H1 (cell line): ENCODE results near the gene GLOD4. TPM values are rescaled to one million over a fixed set of nuclear protein-coding genes. Genes with fewer than 3 reads are reported as not detected.
"Not testable (repeated sequence)": the region's sequence is repeated elsewhere in the genome, so short reads cannot be mapped to it uniquely, and the experiment has no call there.

Experiments used
- CTCF ChIA-PET: fragments of 300-600 bp; sonication (Branson Sonifier 250); formaldehyde crosslinking; loops from one replicate; lab custom pipeline; 2021; ENCODE audit not compliant: partially characterized antibody; lab: Charles Lee
- POLR2A ChIA-PET: fragments of 300-600 bp; sonication (Branson Sonifier 250); formaldehyde crosslinking; loops from one replicate; lab custom pipeline; 2021; ENCODE audit warnings: inconsistent platforms; ENCODE audit not compliant: partially characterized antibody; lab: Charles Lee
- DNase-seq, 2 experiments: peaks; one replicate each; pipeline versions ENCODE4 v3.0.0 to v3.0.0-alpha.2; 2010 to 2022; ENCODE audit warnings: low spot score in 2 of 2, low read depth in 1 of 2, mixed read lengths in 1 of 2
- FAIRE-seq: peaks from 2 replicates; lab custom pipeline; 2011; peaks lifted over from hg19 to GRCh38; lab: Jason Lieb, UNC
- H2AFZ ChIP-seq: 2 replicates; pipeline ENCODE4 v1.8.1; 2012; ENCODE audit warnings: low read length, inconsistent platforms
- H2AK5ac ChIP-seq: 2 replicates; pipeline ENCODE4 v1.6.1; 2013; ENCODE audit warnings: low read depth, low read length
- H2BK120ac ChIP-seq: replicated peaks from 2 replicates; pipeline ENCODE3; 2013; ENCODE audit warnings: low read depth, low read length, inconsistent platforms
- H2BK12ac ChIP-seq: 2 replicates; pipeline ENCODE4 v1.6.1; 2013; ENCODE audit warnings: low read depth, low read length
- H2BK15ac ChIP-seq: 2 replicates; pipeline ENCODE4 v1.6.1; 2013; ENCODE audit warnings: low read length
- H2BK20ac ChIP-seq: 2 replicates; pipeline ENCODE4 v1.6.1; 2013; ENCODE audit warnings: low read length
- H2BK5ac ChIP-seq: 2 replicates; pipeline ENCODE4 v1.6.1; 2013; ENCODE audit warnings: low read depth, low read length
- H3K14ac ChIP-seq: 2 replicates; pipeline ENCODE4 v1.6.1; 2013; ENCODE audit warnings: inconsistent platforms; ENCODE audit not compliant: insufficient read length
- H3K18ac ChIP-seq: 2 replicates; pipeline ENCODE4 v1.6.1; 2013; ENCODE audit warnings: low read length; ENCODE audit errors: extremely low read depth
- H3K23ac ChIP-seq: 2 replicates; pipeline ENCODE4 v1.6.1; 2013; ENCODE audit warnings: inconsistent platforms; ENCODE audit not compliant: insufficient read length
- H3K23me2 ChIP-seq: 2 replicates; pipeline ENCODE4 v1.6.1; 2013; ENCODE audit warnings: low read depth, low read length
- H3K27ac ChIP-seq: 2 replicates; pipeline ENCODE4 v1.6.1; 2011; ENCODE audit warnings: low read depth, low read length, inconsistent platforms
- H3K27me3 ChIP-seq, 4 experiments: replicated peaks in 1 of 4; 1 replicate in 1 of 4; 2 replicates in 3 of 4; pipeline versions ENCODE4 v1.6.1 to v1.8.1; 2011 to 2013; ENCODE audit warnings: low read length in 3 of 4, mild to moderate bottlenecking in 3 of 4, inconsistent platforms in 2 of 4, mixed read lengths in 2 of 4, moderate library complexity in 1 of 4; ENCODE audit not compliant: control insufficient read depth in 3 of 4, insufficient read depth in 3 of 4; ENCODE audit errors: extremely low read depth in 1 of 4
- H3K36me3 ChIP-seq, 4 experiments: 2 replicates each; pipeline versions ENCODE4 v1.6.1 to v1.8.1; 2011 to 2013; ENCODE audit warnings: mild to moderate bottlenecking in 4 of 4, low read length in 3 of 4, moderate library complexity in 2 of 4, control low read depth in 1 of 4, inconsistent platforms in 1 of 4; ENCODE audit not compliant: insufficient read depth in 4 of 4, control insufficient read depth in 2 of 4
- H3K4ac ChIP-seq: replicated peaks from 2 replicates; pipeline ENCODE3; 2013; ENCODE audit warnings: low read length, low read depth, mixed read lengths, inconsistent platforms; ENCODE audit not compliant: insufficient read length
- H3K4me1 ChIP-seq, 4 experiments: replicated peaks in 1 of 4; 1 replicate in 1 of 4; 2 replicates in 3 of 4; pipeline versions ENCODE4 v1.6.1 to v1.8.1; 2011 to 2013; ENCODE audit warnings: low read length in 3 of 4, inconsistent platforms in 2 of 4, mixed read lengths in 1 of 4; ENCODE audit not compliant: insufficient read depth in 4 of 4, control insufficient read depth in 3 of 4
- H3K4me2 ChIP-seq, 2 experiments: 2 replicates each; pipeline versions ENCODE4 v1.6.1 to v1.8.1; 2011 to 2013; ENCODE audit warnings: low read depth in 2 of 2, low read length in 2 of 2, control low read depth in 1 of 2, inconsistent platforms in 1 of 2, mild to moderate bottlenecking in 1 of 2; ENCODE audit not compliant: insufficient read depth in 1 of 2
- H3K4me3 ChIP-seq, 4 experiments: fragments of 200-600, 300-600 bp in 1 of 4; sonication (generic), shearing (Covaris generic), sonication (Bioruptor Twin) in 1 of 4; 2 replicates each; pipeline versions ENCODE4 v1.5.1 to v1.8.1; 2011 to 2016; ENCODE audit warnings: low read length in 4 of 4, low read depth in 3 of 4, control low read depth in 2 of 4, inconsistent platforms in 2 of 4, mild to moderate bottlenecking in 2 of 4, mixed read lengths in 1 of 4, moderate library complexity in 1 of 4; ENCODE audit not compliant: insufficient read depth in 2 of 4; ENCODE audit errors: extremely low read depth in 1 of 4
- H3K56ac ChIP-seq: replicated peaks from 2 replicates; pipeline ENCODE3; 2013; ENCODE audit warnings: low read depth, mild to moderate bottlenecking, mixed read lengths, low read length, inconsistent platforms; ENCODE audit not compliant: insufficient read length
- H3K79me1 ChIP-seq: 2 replicates; pipeline ENCODE4 v1.6.1; 2013; ENCODE audit warnings: low read depth, low read length, control low read depth
- H3K79me2 ChIP-seq, 2 experiments: 2 replicates each; pipeline versions ENCODE4 v1.6.1 to v1.8.1; 2012 to 2013; ENCODE audit warnings: low read length in 2 of 2, mild to moderate bottlenecking in 2 of 2, inconsistent platforms in 1 of 2; ENCODE audit not compliant: insufficient read depth in 2 of 2, control insufficient read depth in 1 of 2
- H3K9ac ChIP-seq, 4 experiments: replicated peaks in 1 of 4; 1 replicate in 1 of 4; 2 replicates in 3 of 4; pipeline versions ENCODE4 v1.6.1 to v1.8.1; 2011 to 2013; ENCODE audit warnings: low read depth in 3 of 4, low read length in 3 of 4, control low read depth in 2 of 4, mild to moderate bottlenecking in 2 of 4, moderate library complexity in 2 of 4, inconsistent platforms in 1 of 4; ENCODE audit errors: extremely low read depth in 1 of 4
- H3K9me3 ChIP-seq, 2 experiments: 2 replicates each; pipeline versions ENCODE4 v1.6.1 to v1.8.1; 2012 to 2013; ENCODE audit warnings: mild to moderate bottlenecking in 2 of 2, moderate library complexity in 2 of 2, control low read depth in 1 of 2, inconsistent platforms in 1 of 2, low read depth in 1 of 2, low read length in 1 of 2, mixed read lengths in 1 of 2; ENCODE audit not compliant: insufficient read depth in 2 of 2
- H4K20me1 ChIP-seq, 2 experiments: replicated peaks in 1 of 2; 2 replicates each; pipeline versions ENCODE3 to v1.8.1; 2011 to 2013; ENCODE audit warnings: inconsistent platforms in 2 of 2, low read length in 2 of 2, mild to moderate bottlenecking in 1 of 2; ENCODE audit not compliant: insufficient read depth in 2 of 2, control insufficient read depth in 1 of 2
- H4K5ac ChIP-seq: 2 replicates; pipeline ENCODE4 v1.6.1; 2013; ENCODE audit warnings: low read length, low read depth, mixed read lengths, inconsistent platforms; ENCODE audit not compliant: insufficient read length
- H4K8ac ChIP-seq: 2 replicates; pipeline ENCODE4 v1.8.0; 2013; ENCODE audit warnings: mild to moderate bottlenecking, moderate library complexity, low read length, inconsistent platforms; ENCODE audit not compliant: insufficient read depth; ENCODE audit errors: extremely low read depth
- H4K91ac ChIP-seq: replicated peaks from 2 replicates; pipeline ENCODE3; 2013; ENCODE audit warnings: low read length, mixed read lengths, inconsistent platforms; ENCODE audit not compliant: insufficient read length
- WGBS, 2 experiments: shearing (Covaris generic) in 1 of 2; methylation state at CpG; one replicate each; pipeline versions ENCODE4 v1.1.6 to v1.1.7; 2013 to 2015; ENCODE audit warnings: low lambda C conversion rate in 2 of 2, mixed read lengths in 2 of 2, inconsistent platforms in 1 of 2, low coverage in 1 of 2, missing lambda C conversion rate in 1 of 2; ENCODE audit not compliant: insufficient replicate concordance in 2 of 2, insufficient coverage in 1 of 2, insufficient read length in 1 of 2; ENCODE audit errors: extremely low coverage in 1 of 2, missing lambda C conversion rate in 1 of 2; 5-methylcytosine and 5-hydroxymethylcytosine counted together
- polyA plus RNA-seq, 7 experiments: library from polyadenylated mRNA; depleted of rRNA in 3 of 7; stranded (reverse) in 5 of 7; unstranded in 2 of 7; fragments of >200 nt in 5 of 7; fragments of 200-250 nt in 2 of 7; gene quantifications; 1 replicate in 5 of 7; 2 replicates in 1 of 7; 4 replicates in 1 of 7; pipeline versions ENCODE4 v1.2.1 to v1.2.3, GENCODE V29; 2011 to 2013; ENCODE audit warnings: missing spikeins in 2 of 7, mixed read lengths in 2 of 7
- total RNA-seq: library from RNA; stranded (reverse); fragmentation: NEBNext Ultra II Directional; extraction: Animal tissue kit (Norgen Biotek cat#: 25700); gene quantifications from 2 replicates; pipeline ENCODE4 v1.2.1, GENCODE V29; 2021

The GLOD4 gene
- total and polyA plus RNA-seq, 2 of the 8 experiments (the other 6 are each of a cell fraction or from before 2014, with no cell fraction given): 36.8 to 81.3 TPM

DNA sequence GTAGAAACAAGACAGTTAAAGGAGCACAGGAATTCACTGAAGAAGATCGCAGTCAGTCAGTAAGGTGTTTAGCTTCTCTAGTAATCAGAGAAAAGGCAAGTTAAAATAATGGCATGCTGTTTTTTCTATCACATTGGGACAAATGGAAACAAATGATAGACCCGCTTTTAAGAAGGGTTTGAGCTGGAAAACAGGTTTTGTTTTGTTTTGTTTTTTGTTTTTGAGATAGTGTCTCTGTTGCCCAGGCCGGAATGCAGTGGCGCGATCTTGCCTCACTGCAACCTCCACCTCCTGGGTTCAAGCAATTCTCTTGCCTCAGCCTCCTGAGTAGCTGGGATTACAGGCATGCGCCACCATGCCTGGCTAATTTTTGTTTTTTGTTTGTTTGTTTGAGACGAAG, 3.8 kb upstream of the GLOD4 start:
- not testable (repeated sequence) for H3K4me1 ChIP-seq, H4K8ac ChIP-seq, H3K9ac ChIP-seq, H2BK5ac ChIP-seq, H2BK15ac ChIP-seq, H2AK5ac ChIP-seq, H3K27me3 ChIP-seq, H2BK12ac ChIP-seq, H3K4me3 ChIP-seq, H3K9me3 ChIP-seq, H3K23me2 ChIP-seq, FAIRE-seq, H3K14ac ChIP-seq, H4K5ac ChIP-seq, DNase-seq, H3K23ac ChIP-seq, H4K91ac ChIP-seq, H2BK120ac ChIP-seq, H3K79me1 ChIP-seq, H3K4me2 ChIP-seq, H3K18ac ChIP-seq, H3K56ac ChIP-seq, H4K20me1 ChIP-seq, H2BK20ac ChIP-seq, H3K27ac ChIP-seq, H3K4ac ChIP-seq, H2AFZ ChIP-seq
- CTCF ChIA-PET: interaction anchor here (2.0 to 17.5 kb wide), 3 partner anchors 94 to 211 kb away, joined by 5 to 258 read pairs (median 7); partner anchors contain the start of genes NXN and TIMM22
- POLR2A ChIA-PET: interaction anchor here (2.1 kb wide), 1 partner anchor 10 kb away, joined by 6 read pairs; no protein-coding TSS in a partner anchor
- peaks cover 4 to 26% (median 14%) of the 10 kb centered on the region in 4 experiments; a peak in 6 of 8 replicates for H3K36me3 ChIP-seq
- WGBS, 2 experiments: 85% methylated on average over 7 of the region's 7 CpGs; no CpG with 5 or more reads in 1 of the 2 experiments
- H3K79me2 ChIP-seq: peaks cover 7 to 45% of the 10 kb centered on the region in 2 experiments
